NCI-H2029 (cell line): ENCODE measurements around the gene CHRM4.

ENCODE experiments used
- DNase-seq: peaks from one replicate; lab custom pipeline; 2025; lab: John Stamatoyannopoulos, UW

Gene CHRM4

DNA sequence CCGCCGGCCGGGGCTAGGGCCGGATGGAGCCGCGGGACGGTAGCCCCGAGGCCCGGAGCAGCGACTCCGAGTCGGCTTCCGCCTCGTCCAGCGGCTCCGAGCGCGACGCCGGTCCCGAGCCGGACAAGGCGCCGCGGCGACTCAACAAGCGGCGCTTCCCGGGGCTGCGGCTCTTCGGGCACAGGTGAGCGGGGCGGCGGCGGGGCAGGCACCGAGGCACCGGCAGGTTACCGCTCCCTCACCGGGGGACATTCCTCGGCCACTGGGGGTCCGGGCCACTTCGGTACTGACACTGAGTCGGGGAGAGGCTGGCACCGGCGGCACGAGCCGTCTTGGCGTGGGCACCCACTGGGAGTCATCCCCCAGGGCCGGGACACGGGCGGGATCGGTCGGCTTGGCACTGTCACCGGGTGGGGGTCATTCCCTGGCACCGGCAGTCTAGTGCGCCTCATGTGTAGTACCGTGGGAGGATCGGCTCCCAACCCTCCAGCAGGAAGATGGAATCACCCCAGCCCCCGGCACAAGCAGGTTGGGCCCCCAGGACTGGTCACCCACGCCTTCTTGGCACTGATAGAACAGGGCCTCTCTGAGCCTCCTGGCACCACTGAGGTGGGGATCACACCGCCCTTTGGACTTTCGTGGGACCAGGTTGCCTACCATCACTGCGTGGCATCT lies 43.8 kb downstream of the CHRM4 start:
- DNase-seq, result no peak

DNA sequence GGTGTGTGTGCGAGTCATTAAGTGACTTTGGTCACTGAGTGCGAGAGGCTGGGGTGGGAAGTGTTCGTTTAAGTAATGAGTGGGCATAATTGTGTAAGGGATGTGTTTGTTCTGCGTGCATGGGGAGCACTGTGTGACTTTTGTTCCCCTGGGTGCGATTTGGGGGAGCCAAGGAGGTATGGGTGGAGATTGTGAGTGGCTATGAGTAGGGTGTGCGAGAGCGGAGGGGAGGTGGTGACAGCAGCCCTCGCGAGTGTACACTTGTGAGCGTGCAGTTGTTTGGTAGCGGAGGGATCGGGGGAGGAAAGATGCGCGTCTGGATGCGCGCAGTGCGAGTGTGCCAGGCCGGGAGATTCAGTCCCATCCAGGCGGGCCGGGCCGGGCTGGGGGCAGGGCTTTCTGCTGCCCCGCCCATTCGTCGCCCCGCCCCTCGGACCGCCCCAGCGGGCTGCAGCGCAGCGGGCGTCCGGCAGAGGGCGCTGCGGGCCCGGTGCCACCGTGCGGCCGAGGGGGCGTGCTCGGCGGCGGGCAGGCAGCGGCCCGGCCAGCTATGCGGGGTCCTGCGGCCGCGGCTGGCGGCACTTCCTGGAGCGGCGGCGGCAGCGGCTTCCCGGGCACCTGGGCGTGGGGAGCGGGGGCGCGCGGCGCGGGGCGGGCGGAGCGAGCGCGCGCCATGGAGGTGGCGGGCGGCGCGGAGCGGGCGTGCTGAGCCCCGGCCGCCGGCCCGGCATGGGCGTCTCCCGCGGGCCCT lies 44.5 kb downstream of the CHRM4 start, which contains the start of gene DGKZ:
TSS of gene DGKZ (plus strand) at position 578 of the 751 bp plus-strand sequence. CDS start 197 bp downstream, outside the sequence.
- DNase-seq, result peak; percentile 80

DNA sequence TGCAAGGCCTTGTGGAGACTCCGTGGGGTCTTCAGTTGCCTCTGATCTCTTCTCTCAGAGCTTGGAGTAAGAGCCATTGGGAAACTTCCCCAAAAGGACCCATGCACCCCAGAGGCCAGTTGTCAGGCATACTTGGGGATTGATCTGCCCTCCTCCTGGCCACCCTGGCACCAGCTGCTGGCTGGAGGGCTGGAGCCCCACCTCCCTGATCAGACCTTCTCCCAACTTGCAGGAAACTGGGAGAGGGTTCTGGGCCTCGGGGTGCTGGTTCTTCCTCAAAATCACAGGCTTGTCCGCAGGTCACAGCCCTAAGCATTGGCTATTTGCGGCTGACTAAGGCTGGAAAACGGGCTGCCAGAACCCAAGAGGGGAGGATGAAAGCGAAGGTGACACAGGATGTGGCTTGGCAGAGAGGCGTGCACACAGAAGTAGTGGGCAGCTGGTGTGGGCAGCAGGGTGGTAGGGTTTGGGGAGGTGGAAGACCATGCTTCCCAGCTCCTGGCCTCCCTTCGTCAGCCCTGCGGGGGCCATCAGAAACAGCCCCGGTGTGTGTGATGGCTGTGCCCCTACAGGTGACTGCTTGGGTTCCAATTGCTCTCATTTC lies 45.6 kb downstream of the CHRM4 start:
- DNase-seq, result no peak

DNA sequence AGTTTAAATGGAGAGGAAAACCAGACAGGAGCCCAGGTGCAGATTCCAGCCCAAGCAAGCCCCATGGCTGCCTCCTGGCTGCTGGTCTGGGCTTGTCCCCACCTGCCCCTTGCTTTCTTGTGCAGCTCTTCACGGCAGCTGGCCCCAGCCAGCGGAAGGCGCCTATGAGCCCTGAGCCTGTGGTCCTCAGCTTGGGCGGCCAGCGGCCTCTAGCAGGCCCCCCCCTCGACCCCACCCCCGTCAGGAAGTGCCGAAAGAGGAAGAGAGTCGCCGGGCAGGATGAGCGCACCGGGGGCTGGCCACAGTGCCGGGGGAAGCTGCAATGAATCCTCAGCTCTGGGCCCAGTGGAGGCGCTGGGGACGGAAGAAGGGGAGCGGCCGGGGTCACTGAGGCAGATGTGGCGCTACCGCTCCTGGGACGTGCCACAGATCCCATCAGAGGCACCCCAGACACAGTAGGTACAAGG lies 46.4 kb downstream of the CHRM4 start:
- DNase-seq, result no peak

DNA sequence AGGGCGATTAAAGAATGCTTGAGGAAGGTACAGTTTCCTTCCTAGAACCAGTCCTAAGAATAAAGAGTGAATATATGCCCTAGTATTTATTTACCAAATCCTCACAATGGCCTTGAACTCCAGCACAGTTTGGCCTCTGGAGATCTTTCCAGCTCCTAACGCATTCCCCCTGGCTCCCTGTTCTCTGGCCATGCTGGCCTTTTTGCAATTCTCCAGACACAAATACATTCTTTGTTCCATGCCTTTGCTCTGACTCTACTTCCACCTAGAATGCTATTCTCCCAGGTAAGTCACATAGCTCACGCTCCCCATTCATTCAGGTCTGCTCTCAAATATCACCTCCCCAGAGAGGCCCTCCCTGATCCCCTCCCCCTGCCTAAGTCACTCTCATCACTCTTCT lies 48.1 kb downstream of the CHRM4 start:
- no peak for DNase-seq

DNA sequence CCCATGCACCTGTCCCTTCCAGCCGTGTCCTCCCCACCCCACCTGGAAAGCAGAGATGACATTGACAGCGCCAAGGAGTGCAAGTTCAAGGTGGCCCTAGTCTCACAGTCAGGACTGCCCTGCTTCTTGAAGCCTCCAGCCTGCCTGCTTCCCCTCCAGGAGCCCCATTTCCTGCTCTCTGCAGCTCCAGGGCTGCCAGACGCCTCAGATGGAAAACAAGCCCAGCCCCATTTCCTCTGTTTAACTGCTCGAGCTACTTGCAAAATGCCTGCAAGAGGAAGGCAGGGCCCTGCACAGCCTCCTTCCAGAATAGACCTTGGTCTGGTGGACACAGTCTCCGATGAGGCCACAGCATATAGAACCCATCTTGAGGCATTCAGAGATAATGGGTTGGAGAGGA lies 49.3 kb downstream of the CHRM4 start:
- no peak for DNase-seq

DNA sequence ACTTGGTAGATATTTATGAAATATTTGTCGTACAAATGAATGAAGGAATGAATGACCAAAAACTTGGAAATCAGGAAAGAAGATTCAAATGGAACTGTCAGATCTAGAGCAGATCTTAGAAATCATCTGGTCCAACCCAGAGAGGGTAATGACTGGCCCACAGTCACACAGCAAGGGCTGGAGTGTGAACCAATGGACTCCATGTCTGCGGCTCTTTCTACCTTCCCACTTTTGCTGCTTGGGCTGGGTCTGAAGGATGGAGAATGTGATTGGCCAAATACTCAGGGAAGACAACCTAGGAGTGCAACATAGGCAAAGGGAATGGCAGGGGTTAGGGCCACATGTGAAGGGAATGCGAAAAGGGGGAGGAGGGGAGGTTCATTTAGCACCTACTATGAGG lies 50.1 kb downstream of the CHRM4 start:
- no peak for DNase-seq

DNA sequence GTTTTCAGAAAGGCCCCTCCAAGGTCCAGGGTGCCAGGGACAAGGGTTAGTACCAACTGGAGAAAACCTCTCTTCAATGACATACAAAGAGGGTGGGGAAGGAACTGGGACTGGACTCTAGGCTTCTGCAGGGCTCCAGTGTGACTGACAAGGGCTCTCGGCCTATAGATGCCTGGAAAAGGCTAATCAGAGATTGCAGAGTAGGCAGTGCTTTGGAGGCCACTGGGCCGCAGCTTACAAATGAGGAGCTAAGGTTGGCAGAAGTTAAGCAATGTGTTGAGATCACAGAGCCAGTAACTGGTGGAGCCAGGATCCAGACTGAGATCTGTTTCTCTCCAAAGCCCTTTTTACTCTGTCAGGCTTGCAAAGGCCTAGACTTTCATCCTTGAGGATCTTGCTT lies 51.8 kb downstream of the CHRM4 start:
- no peak for DNase-seq

DNA sequence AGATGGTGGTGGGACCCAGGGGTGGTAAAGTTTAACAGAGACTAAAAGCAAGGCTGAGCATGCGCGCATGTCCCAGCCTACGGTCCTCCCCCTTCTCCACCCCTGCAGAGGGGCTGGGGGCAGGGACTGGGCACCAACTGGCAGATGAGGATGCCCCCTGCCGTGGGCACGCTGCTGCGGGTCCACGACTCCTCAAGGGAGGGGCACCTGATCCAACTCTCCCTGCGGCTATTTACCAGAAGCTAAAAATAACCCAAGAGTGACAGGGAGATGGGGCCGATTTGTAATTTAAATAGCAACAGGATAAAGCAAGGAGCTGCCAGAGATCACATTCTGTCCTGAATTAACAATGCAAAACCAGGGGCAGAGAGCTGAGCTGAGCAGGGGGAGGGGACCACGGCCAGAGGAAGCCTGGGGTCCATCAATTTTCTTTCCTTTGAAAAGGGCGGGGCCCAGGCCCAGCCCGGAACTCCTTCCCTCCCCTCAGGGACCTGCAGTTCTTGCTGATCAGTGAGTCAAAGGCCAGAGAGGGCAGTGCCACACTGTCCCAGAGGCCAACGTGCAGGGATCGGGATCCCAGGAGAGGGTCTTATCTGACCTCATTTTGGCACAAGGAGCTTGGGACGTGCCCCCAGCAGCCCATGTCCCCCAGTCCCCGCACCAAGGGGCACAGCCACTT lies 52.4 kb downstream of the CHRM4 start:
- no peak for DNase-seq

DNA sequence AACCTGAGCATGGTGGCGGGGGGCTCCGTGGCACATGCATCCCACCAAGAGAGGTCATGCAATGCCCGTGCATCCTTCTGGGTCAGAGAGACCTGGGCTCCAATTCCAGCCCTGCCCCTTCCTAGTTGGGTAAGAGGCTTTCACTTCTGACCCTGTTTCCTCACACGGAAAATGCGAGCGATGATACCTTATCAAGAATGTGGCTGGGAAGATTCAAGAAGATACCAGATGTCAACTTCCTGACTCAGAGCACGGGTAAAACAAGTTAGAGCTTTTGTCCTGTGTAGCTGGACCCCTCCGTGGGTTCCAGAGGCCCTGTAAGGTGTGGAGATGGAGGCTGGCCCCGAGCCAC lies 53.0 kb downstream of the CHRM4 start:
- DNase-seq, result no peak

DNA sequence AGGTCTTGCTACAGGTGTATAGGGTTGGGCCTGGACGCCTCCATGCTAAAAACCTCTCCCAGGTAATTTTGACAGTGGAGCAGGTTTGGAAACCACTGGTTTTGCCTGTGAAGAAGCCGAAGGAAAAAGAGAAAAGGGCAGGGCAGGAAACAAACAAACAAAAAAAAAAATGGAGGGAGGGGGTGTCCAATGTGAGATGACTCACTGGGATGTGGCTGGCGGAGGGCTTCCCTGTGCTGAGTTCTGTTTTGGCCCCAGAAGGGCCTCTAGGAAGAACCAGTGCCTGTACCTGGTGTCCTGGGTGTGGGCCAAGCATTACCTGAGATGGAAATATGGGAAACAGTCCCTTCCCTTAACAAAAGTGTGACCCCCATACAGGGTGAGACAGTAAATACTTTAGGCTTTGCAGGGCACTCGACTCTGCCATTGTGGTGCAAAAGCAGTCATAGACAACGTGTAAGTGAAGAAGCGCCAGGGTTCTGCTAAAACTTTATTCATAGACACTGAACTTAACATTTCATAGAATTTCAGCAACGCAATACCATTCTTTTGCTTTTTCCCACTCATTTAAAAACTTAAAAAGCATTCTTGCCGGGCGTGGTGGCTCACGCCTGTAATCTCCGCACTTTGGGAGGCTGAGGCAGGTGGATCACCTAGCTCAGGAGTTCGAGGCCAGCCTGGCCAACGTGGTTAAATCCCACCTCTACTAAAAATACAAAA lies 53.8 kb downstream of the CHRM4 start:
- DNase-seq, result no peak

DNA sequence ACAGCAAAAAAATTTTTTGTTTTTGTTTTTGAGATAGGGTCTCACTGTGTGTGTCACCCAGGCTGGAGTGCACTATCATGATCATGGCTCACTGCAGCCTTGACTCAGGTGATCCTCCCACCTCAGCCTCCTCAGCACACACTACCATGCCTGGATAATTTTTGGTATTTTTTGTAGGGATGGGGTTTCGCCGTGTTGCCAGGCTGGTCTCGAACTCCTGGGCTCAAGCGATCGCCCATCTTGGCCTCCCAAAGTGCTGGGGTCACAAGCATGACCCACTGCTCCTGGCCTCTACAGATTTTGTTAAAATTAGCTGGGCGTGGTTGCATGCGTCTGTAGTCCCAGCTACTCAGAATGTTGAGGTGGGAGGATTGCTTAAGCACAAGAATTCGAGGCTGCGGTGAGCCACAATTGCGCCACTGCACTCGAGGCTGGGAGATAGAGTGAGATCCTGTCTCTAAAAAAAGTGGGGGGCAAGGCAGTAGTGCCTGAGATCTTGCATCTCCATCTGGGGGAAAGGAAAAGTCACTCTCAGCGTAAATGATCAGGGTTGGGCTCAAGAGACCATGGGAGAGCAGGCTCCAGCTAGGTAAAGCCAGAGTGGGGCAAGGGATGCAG lies 54.9 kb downstream of the CHRM4 start:
- DNase-seq, result no peak

DNA sequence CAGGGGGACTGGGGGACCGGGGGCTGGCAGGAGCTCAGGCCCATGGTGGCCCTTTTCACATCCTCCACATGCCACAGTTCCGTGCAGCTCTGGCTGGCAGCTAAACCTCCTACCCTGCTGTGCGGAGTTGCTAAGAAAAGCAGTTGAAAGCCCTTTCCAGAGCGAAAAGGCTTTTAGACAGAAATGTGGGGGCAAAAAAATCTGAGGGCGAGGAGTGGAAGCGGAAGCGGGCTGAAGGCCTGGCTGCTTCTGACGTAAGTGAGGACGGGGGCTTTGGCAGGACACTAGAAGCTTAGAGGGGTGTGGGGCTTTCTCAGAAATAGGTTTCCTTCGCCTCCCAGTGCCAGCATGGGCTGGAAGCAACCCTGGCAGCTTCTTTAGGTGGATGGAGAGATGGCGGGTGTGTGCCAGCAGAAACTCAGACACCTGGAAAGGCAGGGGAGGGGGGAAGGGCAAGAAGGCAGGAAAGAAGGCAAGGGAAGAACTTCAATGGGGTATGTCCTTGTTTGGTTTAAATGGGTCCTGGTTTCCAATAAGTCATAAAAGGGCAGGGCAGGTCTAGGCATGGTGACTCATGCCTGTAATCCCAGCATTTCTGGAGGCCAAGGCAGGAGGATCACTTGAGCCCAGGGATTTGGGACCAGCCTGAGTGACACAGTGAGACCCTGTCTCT lies 55.5 kb downstream of the CHRM4 start:
- DNase-seq, result no peak

DNA sequence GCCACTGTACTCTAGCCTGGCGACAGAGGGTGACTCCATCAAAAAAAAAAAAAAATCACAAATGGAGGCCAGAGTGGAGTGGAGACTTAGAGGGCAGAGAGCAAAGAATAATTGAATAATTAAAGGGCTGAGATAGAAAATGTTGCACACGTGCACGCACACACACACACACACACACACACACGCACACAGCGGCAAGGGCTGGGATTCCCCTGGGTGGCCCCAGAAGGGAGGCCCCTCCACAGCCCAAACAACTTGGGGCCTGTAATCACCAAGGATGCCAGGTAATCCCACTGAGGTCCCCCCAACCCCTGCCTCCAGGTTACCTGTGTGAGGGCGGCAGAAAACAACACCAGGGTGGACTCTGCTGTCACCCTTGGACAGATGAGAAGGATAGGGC lies 56.3 kb downstream of the CHRM4 start:
- no peak for DNase-seq

DNA sequence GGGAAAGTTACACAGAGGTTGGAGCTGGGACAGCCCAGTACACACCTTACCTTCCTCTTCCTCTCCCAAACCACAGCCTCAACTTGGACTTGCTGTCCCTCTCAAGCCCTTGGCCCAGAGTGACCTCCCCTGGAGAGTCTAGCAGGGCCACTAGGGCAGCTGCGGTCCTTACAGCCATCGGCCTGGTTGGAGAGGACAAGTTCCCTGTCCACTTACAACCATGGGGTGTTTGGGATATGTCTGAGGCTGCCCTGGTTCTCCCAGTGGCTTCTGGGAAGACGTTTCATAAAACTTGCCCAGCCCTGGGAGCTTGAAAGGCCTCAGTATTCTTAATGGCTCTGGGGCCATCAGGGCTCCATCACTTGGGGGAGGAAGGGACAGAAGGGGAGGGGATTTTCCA lies 57.4 kb downstream of the CHRM4 start:
- no peak for DNase-seq
